ENCODE measurements around the gene KCNAB2. TPM values are rescaled to one million over a fixed set of nuclear protein-coding genes. Genes with fewer than 3 reads are reported as not detected.
"Not testable (repeated sequence)": the region's sequence is repeated elsewhere in the genome, so short reads cannot be mapped to it uniquely, and the experiment has no call there.

Gene KCNAB2
- total RNA-seq, 2 experiments from 2014 or later = 290 to 299 TPM

DNA sequence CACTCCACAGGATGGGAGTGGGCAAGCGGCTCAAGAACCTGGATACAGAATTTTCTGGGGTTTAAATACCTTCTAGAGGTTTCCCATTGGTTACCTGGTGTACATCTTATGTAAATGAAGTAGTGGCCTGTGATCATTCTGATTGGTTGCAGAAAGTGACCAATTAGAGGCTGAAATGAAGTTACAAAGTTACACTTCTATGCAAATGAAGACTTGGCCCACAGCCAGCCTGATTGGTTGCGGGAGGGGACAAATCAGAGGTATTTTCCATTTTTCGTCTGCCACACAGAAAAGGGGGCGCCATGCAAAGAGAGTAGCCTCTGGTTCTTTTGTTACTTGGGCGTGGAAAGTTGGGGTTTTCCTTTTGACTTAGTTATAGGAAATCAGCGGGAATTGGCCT, 8.9 kb downstream of the KCNAB2 start:
- intact Hi-C loops (cut with micrococcal nuclease) = no loop called here
- no peaks in the 10 kb centered on the region for H3K27me3 Mint-ChIP-seq
- ChIA-PET CTCF (no interaction called here), POLR2A (no interaction called here)
- H3K36me3 Mint-ChIP-seq (ENCODE audit: low read depth) = peaks cover 65% of the 10 kb centered on the region
- H3K4me3 Mint-ChIP-seq = no peak overlapping the region
- H3K9me3 Mint-ChIP-seq = no peaks in the 10 kb centered on the region
- TF ChIP-seq CTCF (IDR thresholded peaks at IDR 0.05) = no peak
- DNase-seq (peak; percentile 28), ATAC-seq (no peak)
- H3K27ac Mint-ChIP-seq = no peak overlapping the region
- peaks cover 12% of the 10 kb centered on the region for H3K4me1 Mint-ChIP-seq (ENCODE audit: low read depth)

DNA sequence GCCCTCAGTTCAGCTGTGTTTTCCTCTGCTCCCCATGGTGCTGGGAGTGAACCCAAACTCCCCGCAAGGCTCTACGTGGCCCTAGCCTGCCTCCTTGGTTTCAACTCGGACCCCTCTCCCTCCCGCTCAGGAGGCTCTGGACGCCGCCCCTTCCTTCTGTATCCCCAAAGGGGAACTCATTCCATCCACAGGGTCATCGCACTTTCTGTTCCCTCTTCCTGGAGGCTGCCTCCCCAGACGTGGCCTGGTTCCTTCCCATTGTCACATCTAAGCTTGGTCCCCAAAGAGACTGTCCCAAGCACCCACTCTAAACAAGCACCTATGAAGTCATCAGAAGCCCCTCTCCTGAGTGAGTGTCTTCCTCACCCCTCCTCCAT, 10.9 kb downstream of the KCNAB2 start:
- intact Hi-C loops (cut with micrococcal nuclease) = no loop called here
- Mint-ChIP-seq H3K4me3 (no peak overlapping the region), H3K27me3 (no peaks in the 10 kb centered on the region), H3K9me3 (no peaks in the 10 kb centered on the region), H3K4me1 (ENCODE audit: low read depth) (peaks cover 12% of the 10 kb centered on the region), H3K27ac (no peak overlapping the region), H3K36me3 (ENCODE audit: low read depth) (peaks cover 60% of the 10 kb centered on the region)
- DNase-seq (no peak), ATAC-seq (no peak)
- CTCF ChIA-PET = interaction anchor here (1.1 kb wide), 1 partner anchor 15 kb away, joined by 3 read pairs; no protein-coding TSS in a partner anchor
- no peak for TF ChIP-seq CTCF (IDR thresholded peaks at IDR 0.05)
- POLR2A ChIA-PET = interaction anchor here (1.2 to 2.1 kb wide), 2 partner anchors 8 to 12 kb away, joined by 3 to 6 read pairs; no protein-coding TSS in a partner anchor

- Mint-ChIP-seq H3K36me3 (ENCODE audit: low read depth) (peaks cover 63% of the 10 kb centered on the region), H3K4me1 (ENCODE audit: low read depth) (peaks cover 12% of the 10 kb centered on the region), H3K9me3 (no peaks in the 10 kb centered on the region), H3K27me3 (no peaks in the 10 kb centered on the region), H3K27ac (no peak overlapping the region), H3K4me3 (no peak overlapping the region)
- TF ChIP-seq CTCF (IDR thresholded peaks at IDR 0.05) = no peak
- no peak for ATAC-seq
- intact Hi-C loops (cut with micrococcal nuclease) = no loop called here
- no peak for DNase-seq
- ChIA-PET POLR2A (interaction anchor here (1.2 to 2.1 kb wide), 2 partner anchors 9 to 12 kb away, joined by 3 to 6 read pairs; no protein-coding TSS in a partner anchor), CTCF (no interaction called here)
Observed at GRCh38 chr1:6057170-6057845, 11.6 kb downstream of the KCNAB2 start.

- Mint-ChIP-seq H3K36me3 (ENCODE audit: low read depth) (peaks cover 48% of the 10 kb centered on the region), H3K4me3 (no peak overlapping the region), H3K27me3 (no peaks in the 10 kb centered on the region), H3K4me1 (ENCODE audit: low read depth) (peaks cover 12% of the 10 kb centered on the region), H3K9me3 (no peaks in the 10 kb centered on the region), H3K27ac (no peak overlapping the region)
- no peak for TF ChIP-seq CTCF (IDR thresholded peaks at IDR 0.05)
- intact Hi-C loops (cut with micrococcal nuclease) = no loop called here
- ChIA-PET POLR2A (no interaction called here), CTCF (no interaction called here)
- ATAC-seq = no peak
- DNase-seq = no peak
Observed at GRCh38 chr1:6059866-6060265, 14.2 kb downstream of the KCNAB2 start.

- POLR2A ChIA-PET = interaction anchor here (0.6 kb wide), 2 partner anchors 20 to 398 kb away, joined by 3 read pairs; no protein-coding TSS in a partner anchor
Observed at GRCh38 chr1:6062670-6063069, 17.0 kb downstream of the KCNAB2 start.

GRCh38 chr1:6063532-6064053, 17.9 kb downstream of the KCNAB2 start:
- H3K9me3 Mint-ChIP-seq; intact Hi-C loops (cut with micrococcal nuclease); ATAC-seq; POLR2A ChIA-PET; H3K4me1 Mint-ChIP-seq (ENCODE audit: low read depth); H3K27ac Mint-ChIP-seq; CTCF ChIA-PET; H3K27me3 Mint-ChIP-seq; H3K4me3 Mint-ChIP-seq; DNase-seq: not testable (repeated sequence)
- peaks cover 38% of the 10 kb centered on the region for H3K36me3 Mint-ChIP-seq (ENCODE audit: low read depth)

More at GRCh38 chr1:6062670-6063069, 17.0 kb downstream of the KCNAB2 start:
- Mint-ChIP-seq H3K36me3 (ENCODE audit: low read depth) (peaks cover 46% of the 10 kb centered on the region), H3K9me3 (no peaks in the 10 kb centered on the region), H3K4me1 (ENCODE audit: low read depth) (peaks cover 4% of the 10 kb centered on the region), H3K4me3 (no peak overlapping the region), H3K27me3 (no peaks in the 10 kb centered on the region), H3K27ac (no peak overlapping the region)
- ATAC-seq = no peak
- no peak for TF ChIP-seq CTCF (IDR thresholded peaks at IDR 0.05)
- no peak for DNase-seq
- intact Hi-C loops (cut with micrococcal nuclease) = no loop called here
- CTCF ChIA-PET = no interaction called here

Data from activated CD8-positive, alpha-beta T cell treated with anti-CD3 and anti-CD28 coated beads for 36 hours (primary cell).